ENCODE measurements around the gene C1QTNF7. TPM values are rescaled to one million over a fixed set of nuclear protein-coding genes. Genes with fewer than 3 reads are reported as not detected.

Gene C1QTNF7
- total RNA-seq, 1 donor from 2014 or later = 2.1 TPM

GRCh38 chr4:15451866-15452765 lies 24.3 kb downstream of the C1QTNF7 start:
- no peak overlapping the region for H3K9ac ChIP-seq (ENCODE audit: low read depth in 1 of 3, low read length in 3 of 3)
- no peaks in the 10 kb centered on the region for H3K36me3 ChIP-seq (ENCODE audit: control insufficient read depth in 3 of 3, insufficient read depth in 3 of 3, low read length in 3 of 3)
- H3K27me3 ChIP-seq (ENCODE audit: control insufficient read depth in 3 of 3, insufficient read depth in 3 of 3, low read length in 3 of 3) = no peaks in the 10 kb centered on the region
- no peaks in the 10 kb centered on the region for H3K9me3 ChIP-seq (ENCODE audit: control insufficient read depth in 3 of 3, low read length in 3 of 3)
- no peak overlapping the region for H3K27ac ChIP-seq (ENCODE audit: low read depth, low read length)
- no peak overlapping the region for H3K4me3 ChIP-seq (ENCODE audit: low read length in 3 of 3)
- peaks cover 11 to 15% (median 12%) of the 10 kb centered on the region in 3 donors for H3K4me1 ChIP-seq (ENCODE audit: control insufficient read depth in 3 of 3, insufficient read depth in 3 of 3, low read length in 3 of 3)

- Histone ChIP-seq H3K9me3 (ENCODE audit: control insufficient read depth in 3 of 3, low read length in 3 of 3) (no peaks in the 10 kb centered on the region), H3K36me3 (ENCODE audit: control insufficient read depth in 3 of 3, insufficient read depth in 3 of 3, low read length in 3 of 3) (no peaks in the 10 kb centered on the region), H3K27me3 (ENCODE audit: control insufficient read depth in 3 of 3, insufficient read depth in 3 of 3, low read length in 3 of 3) (no peaks in the 10 kb centered on the region), H3K27ac (ENCODE audit: low read depth, low read length) (no peak overlapping the region), H3K4me1 (ENCODE audit: control insufficient read depth in 3 of 3, insufficient read depth in 3 of 3, low read length in 3 of 3) (peaks cover 11 to 18% (median 12%) of the 10 kb centered on the region in 3 donors), H3K4me3 (ENCODE audit: low read length in 3 of 3) (no peak overlapping the region), H3K9ac (ENCODE audit: low read depth in 1 of 3, low read length in 3 of 3) (no peak overlapping the region)
Observed at GRCh38 chr4:15455290-15455689, 27.5 kb downstream of the C1QTNF7 start.

GRCh38 chr4:15457406-15458201 lies 29.8 kb downstream of the C1QTNF7 start:
- H3K27me3 ChIP-seq (ENCODE audit: control insufficient read depth in 3 of 3, insufficient read depth in 3 of 3, low read length in 3 of 3) = no peaks in the 10 kb centered on the region
- H3K9ac ChIP-seq (ENCODE audit: low read depth in 1 of 3, low read length in 3 of 3) = no peak overlapping the region
- no peaks in the 10 kb centered on the region for H3K36me3 ChIP-seq (ENCODE audit: control insufficient read depth in 3 of 3, insufficient read depth in 3 of 3, low read length in 3 of 3)
- peaks cover 0 to 4% (median 0%) of the 10 kb centered on the region in 3 donors for H3K4me1 ChIP-seq (ENCODE audit: control insufficient read depth in 3 of 3, insufficient read depth in 3 of 3, low read length in 3 of 3)
- H3K9me3 ChIP-seq (ENCODE audit: control insufficient read depth in 3 of 3, low read length in 3 of 3) = no peaks in the 10 kb centered on the region
- no peak overlapping the region for H3K27ac ChIP-seq (ENCODE audit: low read depth, low read length)
- no peak overlapping the region for H3K4me3 ChIP-seq (ENCODE audit: low read length in 3 of 3)

- H3K9me3 ChIP-seq (ENCODE audit: control insufficient read depth in 3 of 3, low read length in 3 of 3) = no peaks in the 10 kb centered on the region
- no peak overlapping the region for H3K9ac ChIP-seq (ENCODE audit: low read depth in 1 of 3, low read length in 3 of 3)
- no peaks in the 10 kb centered on the region for H3K27me3 ChIP-seq (ENCODE audit: control insufficient read depth in 3 of 3, insufficient read depth in 3 of 3, low read length in 3 of 3)
- H3K36me3 ChIP-seq (ENCODE audit: control insufficient read depth in 3 of 3, insufficient read depth in 3 of 3, low read length in 3 of 3) = no peaks in the 10 kb centered on the region
- no peak overlapping the region for H3K4me3 ChIP-seq (ENCODE audit: low read length in 3 of 3)
- H3K4me1 ChIP-seq (ENCODE audit: control insufficient read depth in 3 of 3, insufficient read depth in 3 of 3, low read length in 3 of 3) = peaks cover 0 to 4% (median 0%) of the 10 kb centered on the region in 3 donors
- no peak overlapping the region for H3K27ac ChIP-seq (ENCODE audit: low read depth, low read length)
Observed at GRCh38 chr4:15458616-15459015, 30.8 kb downstream of the C1QTNF7 start.

GRCh38 chr4:15459706-15460105 lies 31.9 kb downstream of the C1QTNF7 start:
- H3K4me3 ChIP-seq (ENCODE audit: low read length in 3 of 3) = no peak overlapping the region
- no peak overlapping the region for H3K27ac ChIP-seq (ENCODE audit: low read depth, low read length)
- no peak overlapping the region for H3K9ac ChIP-seq (ENCODE audit: low read depth in 1 of 3, low read length in 3 of 3)
- H3K9me3 ChIP-seq (ENCODE audit: control insufficient read depth in 3 of 3, low read length in 3 of 3) = no peaks in the 10 kb centered on the region
- peaks cover 0 to 4% (median 0%) of the 10 kb centered on the region in 3 donors for H3K4me1 ChIP-seq (ENCODE audit: control insufficient read depth in 3 of 3, insufficient read depth in 3 of 3, low read length in 3 of 3)
- H3K27me3 ChIP-seq (ENCODE audit: control insufficient read depth in 3 of 3, insufficient read depth in 3 of 3, low read length in 3 of 3) = no peaks in the 10 kb centered on the region
- no peaks in the 10 kb centered on the region for H3K36me3 ChIP-seq (ENCODE audit: control insufficient read depth in 3 of 3, insufficient read depth in 3 of 3, low read length in 3 of 3)

GRCh38 chr4:15466596-15466995 lies 38.8 kb downstream of the C1QTNF7 start:
- H3K4me3 ChIP-seq (ENCODE audit: low read length in 3 of 3) = no peak overlapping the region
- no peaks in the 10 kb centered on the region for H3K27me3 ChIP-seq (ENCODE audit: control insufficient read depth in 3 of 3, insufficient read depth in 3 of 3, low read length in 3 of 3)
- H3K9ac ChIP-seq (ENCODE audit: low read depth in 1 of 3, low read length in 3 of 3) = no peak overlapping the region
- no peaks in the 10 kb centered on the region for H3K36me3 ChIP-seq (ENCODE audit: control insufficient read depth in 3 of 3, insufficient read depth in 3 of 3, low read length in 3 of 3)
- no peak overlapping the region for H3K27ac ChIP-seq (ENCODE audit: low read depth, low read length)
- H3K4me1 ChIP-seq (ENCODE audit: control insufficient read depth in 3 of 3, insufficient read depth in 3 of 3, low read length in 3 of 3) = peaks cover 6 to 17% (median 10%) of the 10 kb centered on the region in 3 donors
- H3K9me3 ChIP-seq (ENCODE audit: control insufficient read depth in 3 of 3, low read length in 3 of 3) = no peaks in the 10 kb centered on the region

GRCh38 chr4:15469402-15470127 lies 41.7 kb downstream of the C1QTNF7 start, which contains the start of gene CC2D2A:
Gene CC2D2A (plus strand): TSS chr4:15469882. CDS start chr4:15475933, 6,051 bp downstream.
- H3K4me3 ChIP-seq (ENCODE audit: low read length in 3 of 3) = peak within 1 kb of the TSS; percentile 76 to 90 (median 82)
- no peaks in the 10 kb centered on the region for H3K27me3 ChIP-seq (ENCODE audit: control insufficient read depth in 3 of 3, insufficient read depth in 3 of 3, low read length in 3 of 3)
- peak within 1 kb of the TSS; percentile 58 to 77 (median 61) for H3K9ac ChIP-seq (ENCODE audit: low read depth in 1 of 3, low read length in 3 of 3)
- H3K27ac ChIP-seq (ENCODE audit: low read depth, low read length) = no peak within 1 kb of the TSS
- no peaks in the 10 kb centered on the region for H3K36me3 ChIP-seq (ENCODE audit: control insufficient read depth in 3 of 3, insufficient read depth in 3 of 3, low read length in 3 of 3)
- no peaks in the 10 kb centered on the region for H3K9me3 ChIP-seq (ENCODE audit: control insufficient read depth in 3 of 3, low read length in 3 of 3)
- H3K4me1 ChIP-seq (ENCODE audit: control insufficient read depth in 3 of 3, insufficient read depth in 3 of 3, low read length in 3 of 3) = peaks cover 6 to 17% (median 10%) of the 10 kb centered on the region in 3 donors

GRCh38 chr4:15470128-15470475 lies 42.3 kb downstream of the C1QTNF7 start:
- Histone ChIP-seq H3K9me3 (ENCODE audit: control insufficient read depth in 3 of 3, low read length in 3 of 3) (no peaks in the 10 kb centered on the region), H3K9ac (ENCODE audit: low read depth in 1 of 3, low read length in 3 of 3) (peak overlapping the region; percentile 58 to 77 (median 61)), H3K27me3 (ENCODE audit: control insufficient read depth in 3 of 3, insufficient read depth in 3 of 3, low read length in 3 of 3) (no peaks in the 10 kb centered on the region), H3K4me3 (ENCODE audit: low read length in 3 of 3) (peak overlapping the region; percentile 76 to 90 (median 82)), H3K27ac (ENCODE audit: low read depth, low read length) (no peak overlapping the region), H3K4me1 (ENCODE audit: control insufficient read depth in 3 of 3, insufficient read depth in 3 of 3, low read length in 3 of 3) (peaks cover 6 to 17% (median 10%) of the 10 kb centered on the region in 3 donors), H3K36me3 (ENCODE audit: control insufficient read depth in 3 of 3, insufficient read depth in 3 of 3, low read length in 3 of 3) (no peaks in the 10 kb centered on the region)

- no peak overlapping the region for H3K4me3 ChIP-seq (ENCODE audit: low read length in 3 of 3)
- peaks cover 0 to 7% (median 0%) of the 10 kb centered on the region in 3 donors for H3K36me3 ChIP-seq (ENCODE audit: control insufficient read depth in 3 of 3, insufficient read depth in 3 of 3, low read length in 3 of 3)
- H3K4me1 ChIP-seq (ENCODE audit: control insufficient read depth in 3 of 3, insufficient read depth in 3 of 3, low read length in 3 of 3) = peaks cover 7 to 12% (median 8%) of the 10 kb centered on the region in 3 donors
- no peaks in the 10 kb centered on the region for H3K9me3 ChIP-seq (ENCODE audit: control insufficient read depth in 3 of 3, low read length in 3 of 3)
- H3K27ac ChIP-seq (ENCODE audit: low read depth, low read length) = no peak overlapping the region
- H3K27me3 ChIP-seq (ENCODE audit: control insufficient read depth in 3 of 3, insufficient read depth in 3 of 3, low read length in 3 of 3) = no peaks in the 10 kb centered on the region
- no peak overlapping the region for H3K9ac ChIP-seq (ENCODE audit: low read depth in 1 of 3, low read length in 3 of 3)
Observed at GRCh38 chr4:15476396-15476795, 48.6 kb downstream of the C1QTNF7 start.
